Measurements from ENCODE around the gene TSC22D2.

Gene TSC22D2

GRCh38 chr3:150408221-150409124 lies at the start of gene TSC22D2:
Gene TSC22D2, plus strand, starts transcription at chr3:150408298. Its CDS starts 1,053 bp downstream, at chr3:150409351.
- DNase-seq (ENCODE audit: low spot score): peak; percentile 94

- no peak for DNase-seq (ENCODE audit: low spot score)
Observed at GRCh38 chr3:150359381-150359780, 48.7 kb upstream of the TSC22D2 start.

GRCh38 chr3:150360966-150361365 lies 47.1 kb upstream of the TSC22D2 start:
- DNase-seq (ENCODE audit: low spot score): no peak

- no peak for DNase-seq (ENCODE audit: low spot score)
Observed at GRCh38 chr3:150362515-150363302, 45.4 kb upstream of the TSC22D2 start.

- DNase-seq (ENCODE audit: low spot score): no peak
Observed at GRCh38 chr3:150363420-150363819, 44.7 kb upstream of the TSC22D2 start.

- DNase-seq (ENCODE audit: low spot score): peak; percentile 69
Observed at GRCh38 chr3:150365132-150365604, 42.9 kb upstream of the TSC22D2 start.

- no peak for DNase-seq (ENCODE audit: low spot score)
Observed at GRCh38 chr3:150367757-150368156, 40.3 kb upstream of the TSC22D2 start.

GRCh38 chr3:150370122-150370602 lies 37.9 kb upstream of the TSC22D2 start:
- DNase-seq (ENCODE audit: low spot score): peak; percentile 74

- DNase-seq (ENCODE audit: low spot score): no peak
Observed at GRCh38 chr3:150370999-150371398, 37.1 kb upstream of the TSC22D2 start.

- peak; percentile 93 for DNase-seq (ENCODE audit: low spot score)
Observed at GRCh38 chr3:150371741-150372254, 36.3 kb upstream of the TSC22D2 start.

GRCh38 chr3:150372320-150372719 lies 35.8 kb upstream of the TSC22D2 start:
- DNase-seq (ENCODE audit: low spot score): no peak

GRCh38 chr3:150372722-150373121 lies 35.4 kb upstream of the TSC22D2 start:
- peak; percentile 30 for DNase-seq (ENCODE audit: low spot score)

- no peak for DNase-seq (ENCODE audit: low spot score)
Observed at GRCh38 chr3:150373234-150373875, 34.7 kb upstream of the TSC22D2 start.

- DNase-seq (ENCODE audit: low spot score): no peak
Observed at GRCh38 chr3:150374975-150375374, 33.1 kb upstream of the TSC22D2 start.

GRCh38 chr3:150376001-150376848 lies 31.9 kb upstream of the TSC22D2 start:
- DNase-seq (ENCODE audit: low spot score): no peak

- peak; percentile 32 for DNase-seq (ENCODE audit: low spot score)
Observed at GRCh38 chr3:150377601-150378300, 30.3 kb upstream of the TSC22D2 start.

GRCh38 chr3:150378301-150378748 lies 29.8 kb upstream of the TSC22D2 start:
- DNase-seq (ENCODE audit: low spot score): no peak

GRCh38 chr3:150379469-150379868 lies 28.6 kb upstream of the TSC22D2 start:
- DNase-seq (ENCODE audit: low spot score): no peak

GRCh38 chr3:150384296-150385212 lies 23.5 kb upstream of the TSC22D2 start:
- no peak for DNase-seq (ENCODE audit: low spot score)
